KMS-11 (cell line): ENCODE measurements around the gene TMEM167A.

Source experiments
- H2AFZ ChIP-seq: fragments of 200-600 bp; sonication (generic); 2 replicates; pipeline ENCODE4 v1.6.1; 2016; ENCODE audit warnings: antibody characterized with exemption, mixed run types, low read depth
- H3K27ac ChIP-seq: fragments of 200-600 bp; sonication (generic); 2 replicates; pipeline ENCODE4 v1.6.1; 2016; ENCODE audit warnings: mild to moderate bottlenecking, mixed run types
- H3K27me3 ChIP-seq: fragments of 200-600 bp; sonication (generic); 2 replicates; pipeline ENCODE4 v1.6.1; 2017; ENCODE audit warnings: mild to moderate bottlenecking, low read depth, mixed run types, moderate library complexity; ENCODE audit not compliant: insufficient read depth
- H3K36me3 ChIP-seq: fragments of 200-600 bp; sonication (generic); 2 replicates; pipeline ENCODE4 v1.6.1; 2017; ENCODE audit warnings: mild to moderate bottlenecking, mixed run types; ENCODE audit not compliant: insufficient read depth
- H3K4me1 ChIP-seq: fragments of 200-600 bp; sonication (generic); 2 replicates; pipeline ENCODE4 v1.6.1; 2016; ENCODE audit warnings: mild to moderate bottlenecking, low read depth, mixed run types; ENCODE audit not compliant: poor library complexity, severe bottlenecking
- H3K4me2 ChIP-seq: fragments of 200-600 bp; sonication (generic); 2 replicates; pipeline ENCODE4 v1.7.0; 2016; ENCODE audit warnings: mild to moderate bottlenecking, mixed run types
- H3K4me3 ChIP-seq: fragments of 200-600 bp; sonication (generic); IDR thresholded peaks from 2 replicates; pipeline ENCODE4 v1.6.1; 2017; ENCODE audit warnings: low read depth, low read length, mixed read lengths; ENCODE audit not compliant: insufficient read depth
- H3K79me2 ChIP-seq: fragments of 200-600 bp; sonication (generic); 2 replicates; pipeline ENCODE4 v1.6.1; 2016; ENCODE audit warnings: low read depth, mixed run types; ENCODE audit not compliant: insufficient read depth
- H3K9ac ChIP-seq: fragments of 200-600 bp; sonication (generic); 2 replicates; pipeline ENCODE4 v1.6.1; 2016; ENCODE audit warnings: mild to moderate bottlenecking, mixed run types
- H4K20me1 ChIP-seq: fragments of 200-600 bp; sonication (generic); 2 replicates; pipeline ENCODE4 v1.6.1; 2016; ENCODE audit warnings: mild to moderate bottlenecking, mixed run types; ENCODE audit not compliant: insufficient read depth
- TF ChIP-seq, protein P1 (sequence below): fragments of 200-600 bp; sonication (generic); conservative IDR thresholded peaks from 2 replicates; pipeline ENCODE4 v1.6.1; 2017; ENCODE audit warnings: low read depth, mild to moderate bottlenecking, antibody characterized with exemption, low read length, moderate library complexity, mixed read lengths

Gene TMEM167A

DNA sequence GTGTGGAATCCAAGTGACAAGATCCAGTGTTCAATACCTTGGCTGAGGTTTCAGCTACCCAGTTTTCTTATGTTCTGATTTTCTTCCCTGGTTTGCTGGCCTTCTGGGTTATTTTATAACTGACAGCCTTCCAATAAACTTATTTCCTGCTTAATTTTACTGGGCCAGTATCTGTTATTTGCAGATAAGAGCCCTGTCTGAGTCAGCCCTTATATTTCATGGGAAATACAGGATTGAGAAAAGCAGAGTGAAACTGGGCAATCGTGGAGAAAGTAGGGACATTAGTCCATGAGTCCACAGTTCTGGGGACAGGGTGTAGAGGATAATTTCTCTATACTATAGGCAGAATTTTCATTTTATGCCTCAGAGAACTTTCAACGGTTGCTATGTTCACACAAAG, 32.3 kb downstream of the TMEM167A start:
- no peaks in the 10 kb centered on the region for H3K27me3 ChIP-seq
- no peaks in the 10 kb centered on the region for H4K20me1 ChIP-seq
- H3K9ac ChIP-seq = no peak overlapping the region
- no peaks in the 10 kb centered on the region for H3K79me2 ChIP-seq
- TF ChIP-seq, protein P1, sequence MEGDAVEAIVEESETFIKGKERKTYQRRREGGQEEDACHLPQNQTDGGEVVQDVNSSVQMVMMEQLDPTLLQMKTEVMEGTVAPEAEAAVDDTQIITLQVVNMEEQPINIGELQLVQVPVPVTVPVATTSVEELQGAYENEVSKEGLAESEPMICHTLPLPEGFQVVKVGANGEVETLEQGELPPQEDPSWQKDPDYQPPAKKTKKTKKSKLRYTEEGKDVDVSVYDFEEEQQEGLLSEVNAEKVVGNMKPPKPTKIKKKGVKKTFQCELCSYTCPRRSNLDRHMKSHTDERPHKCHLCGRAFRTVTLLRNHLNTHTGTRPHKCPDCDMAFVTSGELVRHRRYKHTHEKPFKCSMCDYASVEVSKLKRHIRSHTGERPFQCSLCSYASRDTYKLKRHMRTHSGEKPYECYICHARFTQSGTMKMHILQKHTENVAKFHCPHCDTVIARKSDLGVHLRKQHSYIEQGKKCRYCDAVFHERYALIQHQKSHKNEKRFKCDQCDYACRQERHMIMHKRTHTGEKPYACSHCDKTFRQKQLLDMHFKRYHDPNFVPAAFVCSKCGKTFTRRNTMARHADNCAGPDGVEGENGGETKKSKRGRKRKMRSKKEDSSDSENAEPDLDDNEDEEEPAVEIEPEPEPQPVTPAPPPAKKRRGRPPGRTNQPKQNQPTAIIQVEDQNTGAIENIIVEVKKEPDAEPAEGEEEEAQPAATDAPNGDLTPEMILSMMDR = no peak
- H3K36me3 ChIP-seq = no peaks in the 10 kb centered on the region
- H3K4me2 ChIP-seq = no peak overlapping the region
- H3K27ac ChIP-seq = no peak overlapping the region
- no peak overlapping the region for H3K4me3 ChIP-seq
- no peak overlapping the region for H2AFZ ChIP-seq
- no peaks in the 10 kb centered on the region for H3K4me1 ChIP-seq

DNA sequence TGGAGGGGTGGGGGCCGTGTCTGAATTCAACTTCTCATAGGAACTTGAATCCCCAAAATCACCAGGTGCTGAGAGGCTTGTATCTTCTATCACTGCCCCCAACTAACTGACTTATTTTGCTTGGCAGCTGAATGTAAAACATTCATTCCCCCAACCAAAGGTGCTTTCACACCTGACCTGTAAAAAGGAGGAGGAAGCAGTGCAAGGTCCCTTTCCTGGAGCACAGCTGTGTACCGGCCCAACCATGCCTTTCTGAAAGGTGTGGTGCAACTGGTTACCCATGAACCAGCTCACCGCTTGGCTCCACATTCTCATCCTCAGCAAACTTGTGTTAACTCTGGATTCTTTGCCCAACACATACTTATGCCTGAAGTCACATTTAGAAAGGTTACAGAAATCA, 34.7 kb downstream of the TMEM167A start:
- TF ChIP-seq, protein P1 = no peak
- Histone ChIP-seq H3K27me3 (no peaks in the 10 kb centered on the region), H3K79me2 (no peaks in the 10 kb centered on the region), H4K20me1 (no peaks in the 10 kb centered on the region), H3K27ac (no peak overlapping the region), H3K9ac (no peak overlapping the region), H3K36me3 (no peaks in the 10 kb centered on the region), H3K4me1 (peaks cover 5% of the 10 kb centered on the region), H3K4me2 (no peak overlapping the region), H2AFZ (no peak overlapping the region), H3K4me3 (no peak overlapping the region)

DNA sequence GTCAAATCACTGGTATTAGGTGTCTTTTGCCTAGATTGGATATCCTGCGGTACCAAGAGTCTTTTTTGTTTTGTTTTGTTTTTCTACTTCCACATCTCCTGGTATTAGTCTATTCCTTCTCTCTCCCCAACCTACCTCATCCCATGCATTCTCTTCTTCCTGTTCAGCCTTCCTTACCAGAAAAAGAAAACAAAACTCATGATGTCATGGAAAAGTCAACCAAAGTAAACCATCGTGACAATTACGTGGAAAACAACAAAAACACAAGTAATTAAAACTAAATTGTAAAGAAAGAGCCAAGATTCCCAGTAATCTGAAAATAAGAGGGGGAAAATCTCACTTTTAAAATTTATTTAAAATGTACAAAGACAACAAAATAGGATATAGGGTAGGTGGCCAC, 38.3 kb downstream of the TMEM167A start:
- Histone ChIP-seq H3K4me2 (no peak overlapping the region), H3K27me3 (no peaks in the 10 kb centered on the region), H3K79me2 (no peaks in the 10 kb centered on the region), H3K36me3 (no peaks in the 10 kb centered on the region), H3K9ac (no peak overlapping the region), H3K4me1 (peaks cover 15% of the 10 kb centered on the region), H4K20me1 (no peaks in the 10 kb centered on the region), H3K27ac (no peak overlapping the region), H3K4me3 (no peak overlapping the region), H2AFZ (no peak overlapping the region)
- TF ChIP-seq, protein P1 = no peak

DNA sequence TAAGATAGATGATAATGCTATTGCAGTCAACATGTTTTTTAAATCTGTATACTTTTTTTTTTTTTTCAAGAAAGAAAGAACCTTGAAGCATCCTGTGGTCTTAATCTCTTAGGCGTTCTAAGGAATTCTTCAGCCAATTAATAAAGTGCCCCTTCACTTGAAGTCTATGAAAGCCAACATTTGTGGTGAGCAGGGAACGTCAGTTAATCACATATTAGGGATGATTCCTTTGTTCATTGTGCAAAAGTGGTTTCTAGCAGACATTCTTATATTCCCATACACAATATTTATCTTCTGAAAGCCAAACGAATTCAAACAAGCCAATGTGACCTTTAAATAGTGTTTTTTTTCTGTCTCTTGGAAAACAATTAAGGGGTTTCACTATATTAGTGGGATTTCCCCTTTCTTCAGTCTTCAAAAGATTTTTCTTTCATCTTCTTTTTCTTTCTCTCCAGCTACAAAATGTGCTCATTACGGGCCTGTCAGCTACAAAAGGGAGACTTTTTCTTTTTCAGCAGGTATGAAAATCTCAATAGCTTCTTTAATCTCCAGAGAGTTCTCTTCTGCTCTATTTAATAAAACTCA, 40.1 kb downstream of the TMEM167A start:
- H2AFZ ChIP-seq = no peak overlapping the region
- H3K27ac ChIP-seq = no peak overlapping the region
- H3K36me3 ChIP-seq = no peaks in the 10 kb centered on the region
- TF ChIP-seq, protein P1 = no peak
- no peaks in the 10 kb centered on the region for H3K79me2 ChIP-seq
- H3K27me3 ChIP-seq = no peaks in the 10 kb centered on the region
- H3K4me3 ChIP-seq = no peak overlapping the region
- peak overlapping the region; percentile 29; the same call in 1 of the 2 replicates for H3K4me2 ChIP-seq
- H3K4me1 ChIP-seq = peaks cover 15% of the 10 kb centered on the region
- H3K9ac ChIP-seq = no peak overlapping the region
- no peaks in the 10 kb centered on the region for H4K20me1 ChIP-seq
